Activated T-cell treated with anti-CD3 and anti-CD28 coated beads, Interleukin-2, amount 50 U/mL, for 24 hours (primary cell): ENCODE measurements around the gene CTPS2.
"Not testable (repeated sequence)": the region's sequence is repeated elsewhere in the genome, so short reads cannot be mapped to it uniquely, and the experiment has no call there.

Experiments used
- DNase-seq: peaks from one replicate; pipeline ENCODE4 v3.0.0-alpha.2; 2020
- H3K27ac Mint-ChIP-seq: 2 replicates; pipeline ENCODE4 v1.8.0; 2020; ENCODE audit warnings: mild to moderate bottlenecking, mixed read lengths
- H3K27me3 Mint-ChIP-seq: 2 replicates; pipeline ENCODE4 v1.8.0; 2020; ENCODE audit warnings: mixed read lengths
- H3K36me3 Mint-ChIP-seq: 2 replicates; pipeline ENCODE4 v1.8.0; 2020; ENCODE audit warnings: low read depth, mixed read lengths
- H3K4me1 Mint-ChIP-seq: 2 replicates; pipeline ENCODE4 v1.8.0; 2020; ENCODE audit warnings: low read depth, mixed read lengths
- H3K4me3 Mint-ChIP-seq: 2 replicates; pipeline ENCODE4 v1.8.0; 2020; ENCODE audit warnings: mild to moderate bottlenecking, moderate library complexity, mixed read lengths
- H3K9me3 Mint-ChIP-seq: 2 replicates; pipeline ENCODE4 v1.8.0; 2020; ENCODE audit warnings: mixed read lengths

The CTPS2 gene

DNA sequence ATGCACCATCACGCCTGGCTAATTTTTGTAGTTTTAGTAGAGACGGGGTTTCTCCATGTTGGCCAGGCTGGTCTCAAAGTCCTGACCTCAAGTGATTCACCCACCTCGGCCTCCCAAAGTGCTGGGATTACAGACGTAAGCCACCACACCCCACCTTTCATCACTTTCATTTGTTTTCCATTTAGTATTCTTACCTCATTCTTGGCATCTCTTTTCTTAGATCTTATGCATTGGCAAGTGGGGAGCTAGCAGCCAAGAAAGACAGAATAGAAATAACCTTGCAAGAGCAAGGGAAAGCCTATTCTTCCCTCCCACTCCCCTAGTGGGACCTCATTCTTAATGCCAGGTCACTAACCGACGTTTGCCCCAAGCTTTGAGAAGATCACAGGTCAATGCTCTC is 84.0 kb downstream of the CTPS2 start:
- H3K27ac Mint-ChIP-seq, H3K9me3 Mint-ChIP-seq, H3K4me3 Mint-ChIP-seq, H3K36me3 Mint-ChIP-seq, H3K4me1 Mint-ChIP-seq, DNase-seq: not testable (repeated sequence)
- peaks cover 28% of the 10 kb centered on the region for H3K27me3 Mint-ChIP-seq

DNA sequence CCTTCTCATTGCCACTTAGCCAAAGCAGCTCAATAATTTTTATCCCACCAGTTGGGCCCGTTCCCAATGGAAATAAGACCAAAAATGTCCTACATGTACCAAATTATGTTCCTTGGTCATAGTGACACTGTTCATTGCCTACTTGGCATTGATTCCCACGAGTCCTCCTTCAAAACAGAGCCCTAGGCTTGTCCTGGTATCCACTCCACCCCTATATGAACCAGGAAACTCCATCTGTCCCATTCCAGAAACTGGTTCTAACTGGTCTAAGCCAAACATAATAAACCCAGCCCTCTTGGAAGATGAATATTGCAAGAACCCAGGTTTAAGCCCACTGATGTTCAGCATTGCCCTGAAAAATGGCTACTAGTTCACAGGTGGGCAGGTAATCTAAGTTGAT is 93.4 kb downstream of the CTPS2 start:
- H3K4me3 Mint-ChIP-seq = no peak overlapping the region
- H3K9me3 Mint-ChIP-seq = no peaks in the 10 kb centered on the region
- H3K27ac Mint-ChIP-seq = no peak overlapping the region
- no peaks in the 10 kb centered on the region for H3K4me1 Mint-ChIP-seq
- no peak for DNase-seq
- peaks cover 15% of the 10 kb centered on the region for H3K27me3 Mint-ChIP-seq
- peaks cover 6% of the 10 kb centered on the region for H3K36me3 Mint-ChIP-seq

- no peak for DNase-seq
- H3K27ac Mint-ChIP-seq = no peak overlapping the region
- H3K4me1 Mint-ChIP-seq = no peaks in the 10 kb centered on the region
- no peak overlapping the region for H3K4me3 Mint-ChIP-seq
- peaks cover 17% of the 10 kb centered on the region for H3K27me3 Mint-ChIP-seq
- peaks cover 6% of the 10 kb centered on the region for H3K36me3 Mint-ChIP-seq
- no peaks in the 10 kb centered on the region for H3K9me3 Mint-ChIP-seq
Observed at GRCh38 chrX:16618422-16618821, 94.0 kb downstream of the CTPS2 start.

GRCh38 chrX:16617382-16617781 is 95.1 kb downstream of the CTPS2 start:
- no peak for DNase-seq
- Mint-ChIP-seq H3K27ac (no peak overlapping the region), H3K27me3 (peaks cover 16% of the 10 kb centered on the region), H3K36me3 (peaks cover 8% of the 10 kb centered on the region), H3K9me3 (no peaks in the 10 kb centered on the region), H3K4me1 (no peaks in the 10 kb centered on the region), H3K4me3 (no peak overlapping the region)

GRCh38 chrX:16612257-16612897 is 100.1 kb downstream of the CTPS2 start:
- no peaks in the 10 kb centered on the region for H3K9me3 Mint-ChIP-seq
- no peak overlapping the region for H3K4me3 Mint-ChIP-seq
- H3K36me3 Mint-ChIP-seq = peaks cover 8% of the 10 kb centered on the region
- no peak overlapping the region for H3K27ac Mint-ChIP-seq
- H3K4me1 Mint-ChIP-seq = peaks cover 3% of the 10 kb centered on the region
- DNase-seq = no peak
- H3K27me3 Mint-ChIP-seq = peaks cover 11% of the 10 kb centered on the region

- not testable (repeated sequence) for H3K27me3 Mint-ChIP-seq, H3K27ac Mint-ChIP-seq, DNase-seq, H3K36me3 Mint-ChIP-seq, H3K4me3 Mint-ChIP-seq, H3K9me3 Mint-ChIP-seq
- peaks cover 14% of the 10 kb centered on the region for H3K4me1 Mint-ChIP-seq
Observed at GRCh38 chrX:16610654-16611053, 101.8 kb downstream of the CTPS2 start.

DNA sequence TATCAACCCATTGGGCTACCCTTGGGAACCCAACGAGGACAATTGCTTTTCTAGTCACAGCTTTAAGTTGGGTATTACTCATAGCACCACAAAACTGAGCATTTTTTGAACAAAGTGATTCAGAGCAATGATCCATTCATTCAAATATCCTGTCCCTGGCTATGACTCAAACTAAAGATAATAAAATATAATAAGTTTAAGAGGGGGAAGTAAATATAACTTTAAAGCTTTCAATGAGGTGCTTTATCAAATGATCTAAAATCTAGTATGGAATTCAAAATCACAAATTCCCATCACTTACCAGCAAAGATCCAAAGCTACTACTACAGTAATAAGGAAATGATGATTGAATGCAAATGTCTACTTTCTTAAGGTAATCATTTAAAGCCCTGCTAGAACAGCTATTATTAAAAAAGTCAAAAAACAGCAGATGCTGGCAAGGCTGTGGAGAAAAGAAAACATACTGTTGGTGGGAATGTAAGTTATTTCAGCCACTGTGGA is 102.3 kb downstream of the CTPS2 start:
- Mint-ChIP-seq H3K36me3 (peaks cover 2% of the 10 kb centered on the region), H3K27ac (no peak overlapping the region), H3K27me3 (peaks cover 5% of the 10 kb centered on the region), H3K9me3 (no peaks in the 10 kb centered on the region), H3K4me3 (no peak overlapping the region), H3K4me1 (peaks cover 15% of the 10 kb centered on the region)
- no peak for DNase-seq

- Mint-ChIP-seq H3K9me3 (no peaks in the 10 kb centered on the region), H3K27ac (no peak overlapping the region), H3K4me1 (peaks cover 32% of the 10 kb centered on the region), H3K27me3 (peaks cover 6% of the 10 kb centered on the region), H3K4me3 (no peak overlapping the region), H3K36me3 (no peaks in the 10 kb centered on the region)
- no peak for DNase-seq
Observed at GRCh38 chrX:16606142-16606720, 106.2 kb downstream of the CTPS2 start.

DNA sequence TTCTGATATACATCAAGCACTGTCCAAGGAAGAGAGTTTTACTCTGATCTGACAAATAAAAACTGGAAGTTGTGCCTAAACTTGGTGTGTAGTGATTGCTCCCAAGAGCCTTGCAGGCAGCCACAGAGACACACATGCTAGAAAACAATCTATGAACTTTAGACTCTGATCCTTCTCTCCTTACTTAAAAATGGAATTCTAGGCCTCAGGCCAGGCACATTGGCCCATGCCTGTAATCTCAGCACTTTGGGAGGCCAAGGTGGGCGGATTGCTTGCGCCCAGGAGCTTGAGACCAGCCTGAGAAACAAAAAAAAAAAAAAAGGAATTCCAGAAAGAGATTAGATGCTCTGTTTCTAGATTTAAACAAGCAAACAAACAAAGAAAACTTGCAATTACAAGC is 108.1 kb downstream of the CTPS2 start:
- peaks cover 30% of the 10 kb centered on the region for H3K4me1 Mint-ChIP-seq
- H3K27me3 Mint-ChIP-seq = peaks cover 6% of the 10 kb centered on the region
- H3K36me3 Mint-ChIP-seq = no peaks in the 10 kb centered on the region
- no peak for DNase-seq
- no peak overlapping the region for H3K4me3 Mint-ChIP-seq
- H3K9me3 Mint-ChIP-seq = no peaks in the 10 kb centered on the region
- H3K27ac Mint-ChIP-seq = peak overlapping the region; percentile 90

GRCh38 chrX:16603822-16604221 is 108.6 kb downstream of the CTPS2 start:
- Mint-ChIP-seq H3K4me3 (peak overlapping the region; percentile 20), H3K27ac (peak overlapping the region; percentile 90), H3K9me3 (no peaks in the 10 kb centered on the region), H3K36me3 (no peaks in the 10 kb centered on the region), H3K27me3 (peaks cover 6% of the 10 kb centered on the region), H3K4me1 (peaks cover 30% of the 10 kb centered on the region)
- no peak for DNase-seq

GRCh38 chrX:16603235-16603634 is 109.2 kb downstream of the CTPS2 start:
- not testable (repeated sequence) for H3K4me3 Mint-ChIP-seq, H3K27ac Mint-ChIP-seq, H3K27me3 Mint-ChIP-seq, DNase-seq, H3K9me3 Mint-ChIP-seq, H3K36me3 Mint-ChIP-seq
- peaks cover 30% of the 10 kb centered on the region for H3K4me1 Mint-ChIP-seq

GRCh38 chrX:16601885-16602284 is 110.6 kb downstream of the CTPS2 start:
- H3K4me1 Mint-ChIP-seq = peaks cover 24% of the 10 kb centered on the region
- DNase-seq = no peak

GRCh38 chrX:16594490-16594889 is 118.0 kb downstream of the CTPS2 start:
- H3K36me3 Mint-ChIP-seq = peaks cover 3% of the 10 kb centered on the region
- H3K27ac Mint-ChIP-seq = no peak overlapping the region
- H3K9me3 Mint-ChIP-seq = no peaks in the 10 kb centered on the region
- H3K4me3 Mint-ChIP-seq = no peak overlapping the region
- peaks cover 14% of the 10 kb centered on the region for H3K4me1 Mint-ChIP-seq
- no peaks in the 10 kb centered on the region for H3K27me3 Mint-ChIP-seq
- DNase-seq = no peak

More at GRCh38 chrX:16601885-16602284, 110.6 kb downstream of the CTPS2 start:
- H3K27me3 Mint-ChIP-seq = peaks cover 6% of the 10 kb centered on the region
- H3K9me3 Mint-ChIP-seq = no peaks in the 10 kb centered on the region
- no peak overlapping the region for H3K27ac Mint-ChIP-seq
- no peak overlapping the region for H3K4me3 Mint-ChIP-seq
- H3K36me3 Mint-ChIP-seq = no peaks in the 10 kb centered on the region

GRCh38 chrX:16593801-16594200 is 118.7 kb downstream of the CTPS2 start:
- Mint-ChIP-seq H3K36me3 (peaks cover 8% of the 10 kb centered on the region), H3K27me3 (no peaks in the 10 kb centered on the region), H3K4me3 (no peak overlapping the region), H3K9me3 (no peaks in the 10 kb centered on the region), H3K4me1 (peaks cover 19% of the 10 kb centered on the region), H3K27ac (no peak overlapping the region)
- no peak for DNase-seq

DNA sequence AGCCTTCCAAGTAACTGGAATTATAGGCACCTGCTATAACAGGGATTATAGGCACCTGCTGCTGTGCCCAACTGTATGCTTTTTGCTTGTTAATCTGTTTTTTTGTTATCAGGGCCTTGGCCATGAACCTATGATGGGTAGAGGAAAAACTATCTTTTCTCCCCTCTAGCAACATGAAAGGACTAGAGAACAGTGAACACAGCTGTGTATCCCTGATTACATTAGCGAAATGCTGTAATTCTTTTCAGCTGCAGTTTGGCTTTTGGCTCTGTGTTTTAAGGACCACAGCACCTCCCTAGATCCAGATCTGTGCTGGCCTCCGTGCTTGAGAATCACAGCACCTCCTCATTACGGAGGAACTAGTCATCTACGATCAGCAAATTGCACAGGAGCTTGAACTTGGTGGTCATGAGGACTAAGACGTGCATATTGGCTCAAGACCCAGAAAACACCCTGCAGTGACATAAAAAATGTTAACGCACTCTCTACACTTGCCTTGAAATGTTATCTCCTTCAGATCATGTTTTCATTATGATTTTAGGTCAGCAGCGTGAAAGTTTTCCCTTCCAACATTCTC is 120.2 kb downstream of the CTPS2 start:
- no peak overlapping the region for H3K27ac Mint-ChIP-seq
- H3K36me3 Mint-ChIP-seq = peaks cover 14% of the 10 kb centered on the region
- H3K4me1 Mint-ChIP-seq = peaks cover 22% of the 10 kb centered on the region
- H3K27me3 Mint-ChIP-seq = no peaks in the 10 kb centered on the region
- no peak overlapping the region for H3K4me3 Mint-ChIP-seq
- DNase-seq = no peak
- no peaks in the 10 kb centered on the region for H3K9me3 Mint-ChIP-seq
